Naive thymus-derived CD4-positive, alpha-beta T cell (primary cell): ENCODE data around the gene SRSF11. TPM values are rescaled to one million over a fixed set of nuclear protein-coding genes. Genes with fewer than 3 reads are reported as not detected.
A peak's percentile ranks its signal among the peaks of the same experiment; 100 is the strongest.

Source experiments
- ATAC-seq: fragments of 150-1000 bp; cut with Tn5 transposase; 2 replicates; pipeline ENCODE4 v1.10.0; 2021; ENCODE audit warnings: mild to moderate bottlenecking, moderate library complexity
- CTCF ChIA-PET: fragments of 350-600 bp; sonication (Branson Sonifier 250); formaldehyde crosslinking; loops from one replicate; lab custom pipeline; 2021; ENCODE audit warnings: antibody characterized with exemption; lab: Charles Lee
- POLR2A ChIA-PET: fragments of 350-600 bp; sonication (Branson Sonifier 250); formaldehyde crosslinking; loops from one replicate; lab custom pipeline; 2021; ENCODE audit warnings: antibody characterized with exemption, inconsistent platforms; lab: Charles Lee
- DNase-seq, 9 donors: peaks; one replicate each; pipeline versions ENCODE4 v3.0.0 to v3.0.0-alpha.2; 2020 to 2022; ENCODE audit warnings: mixed read lengths in 1 of 9
- H3K27ac ChIP-seq: one replicate; pipeline ENCODE4 v1.7.0; 2013; ENCODE audit warnings: mild to moderate bottlenecking, low read depth, low read length, moderate library complexity
- H3K27me3 ChIP-seq, 2 donors: one replicate each; pipeline ENCODE4 v1.7.0; 2013; ENCODE audit warnings: low read length in 2 of 2, mild to moderate bottlenecking in 2 of 2, moderate library complexity in 2 of 2; ENCODE audit not compliant: control insufficient read depth in 2 of 2, insufficient read depth in 2 of 2
- H3K36me3 ChIP-seq, 3 experiments: 1 replicate in 2 of 3; 2 replicates in 1 of 3; pipeline ENCODE4 v1.7.0; 2013; ENCODE audit warnings: low read length in 3 of 3, mild to moderate bottlenecking in 3 of 3, moderate library complexity in 1 of 3; ENCODE audit not compliant: insufficient read depth in 3 of 3, control insufficient read depth in 2 of 3
- H3K4me1 ChIP-seq, 2 donors: one replicate each; pipeline ENCODE4 v1.7.0; 2013; ENCODE audit warnings: low read length in 2 of 2, mild to moderate bottlenecking in 2 of 2, moderate library complexity in 1 of 2; ENCODE audit not compliant: control insufficient read depth in 2 of 2, insufficient read depth in 2 of 2
- H3K4me3 ChIP-seq: 2 replicates; pipeline ENCODE4 v1.7.0; 2013; ENCODE audit warnings: mild to moderate bottlenecking, low read length
- H3K9me3 ChIP-seq, 3 experiments: 1 replicate in 2 of 3; 2 replicates in 1 of 3; pipeline ENCODE4 v1.7.0; 2013; ENCODE audit warnings: low read length in 3 of 3; ENCODE audit not compliant: control insufficient read depth in 2 of 3
- H3K27ac Mint-ChIP-seq, 9 donors: one replicate each; pipeline ENCODE4 v1.8.0; 2020 to 2022; ENCODE audit warnings: mixed read lengths in 9 of 9, mild to moderate bottlenecking in 8 of 9, moderate library complexity in 5 of 9, inconsistent platforms in 2 of 9
- H3K27me3 Mint-ChIP-seq, 5 donors: one replicate each; pipeline ENCODE4 v1.8.0; 2021 to 2022; ENCODE audit warnings: mixed read lengths in 5 of 5, mild to moderate bottlenecking in 1 of 5
- H3K36me3 Mint-ChIP-seq, 5 donors: one replicate each; pipeline ENCODE4 v1.8.0; 2020 to 2022; ENCODE audit warnings: mixed read lengths in 5 of 5, mild to moderate bottlenecking in 3 of 5, inconsistent platforms in 1 of 5
- H3K4me1 Mint-ChIP-seq, 7 donors: one replicate each; pipeline ENCODE4 v1.8.0; 2020 to 2022; ENCODE audit warnings: mixed read lengths in 7 of 7, mild to moderate bottlenecking in 3 of 7, inconsistent platforms in 1 of 7
- H3K4me3 Mint-ChIP-seq, 10 donors: one replicate each; pipeline ENCODE4 v1.8.0; 2020 to 2022; ENCODE audit warnings: mild to moderate bottlenecking in 10 of 10, mixed read lengths in 10 of 10, moderate library complexity in 6 of 10, inconsistent platforms in 2 of 10
- H3K9me3 Mint-ChIP-seq, 11 donors: one replicate each; pipeline ENCODE4 v1.8.0; 2020 to 2022; ENCODE audit warnings: mixed read lengths in 11 of 11, mild to moderate bottlenecking in 4 of 11, inconsistent platforms in 1 of 11, moderate library complexity in 1 of 11
- intact Hi-C, 2 donors: fragments of 100-400 bp; cut with micrococcal nuclease; formaldehyde crosslinking; loops; one replicate each; pipeline ENCODE4 v1.15.1; 2023
- polyA plus RNA-seq, 2 donors: library from polyadenylated mRNA; unstranded; fragments of 300-500 nt; fragmentation: Illumina TruSeq; gene quantifications; one replicate each; pipeline ENCODE4 v1.2.3, GENCODE V29; 2021
- total RNA-seq, 6 experiments: library from RNA in 5 of 6; stranded (reverse) in 5 of 6; gene quantifications; 1 replicate in 5 of 6; 2 replicates in 1 of 6; pipeline ENCODE4 v1.2.3 and lab custom pipeline; 2021 to 2026

SRSF11 gene
- total and polyA plus RNA-seq, 7 experiments from 2014 or later = 86.3 to 413 (median 293) TPM

DNA sequence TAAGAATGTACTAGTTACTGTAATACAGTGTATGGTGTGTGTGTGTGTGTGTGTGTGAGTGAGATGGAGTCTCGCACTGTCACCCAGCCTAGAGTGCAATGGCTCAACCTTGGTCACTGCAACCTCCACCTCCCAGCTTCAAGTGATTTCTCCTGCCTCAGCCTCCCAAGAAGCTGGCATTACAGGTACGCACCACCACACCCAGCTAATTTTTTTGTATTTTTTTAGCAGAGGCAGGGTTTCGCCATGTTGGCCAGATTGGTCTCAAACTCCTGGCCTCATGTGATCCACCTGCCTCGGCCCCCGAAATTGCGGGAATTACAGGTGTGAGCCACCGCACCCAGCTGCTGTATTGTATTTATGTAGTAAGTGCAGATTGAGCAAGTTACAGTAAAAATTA, 12.9 kb upstream of the SRSF11 start:
- H3K27me3 ChIP-seq = no peaks in the 10 kb centered on the region
- ChIA-PET POLR2A (interaction anchor here (1.1 to 9.1 kb wide), 2 partner anchors 12 to 147 kb away, joined by 3 to 108 read pairs; partner anchors contain the start of gene SRSF11), CTCF (no interaction called here)
- H3K27ac ChIP-seq = no peak overlapping the region
- Mint-ChIP-seq H3K4me3 (peak overlapping the region in 7 of 10 donors; percentile 12 to 99 (median 93)), H3K27me3 (no peaks in the 10 kb centered on the region), H3K4me1 (peaks cover 43 to 89% (median 68%) of the 10 kb centered on the region in 7 donors), H3K36me3 (peaks cover 0 to 7% (median 5%) of the 10 kb centered on the region in 5 donors), H3K27ac (peak overlapping the region in 2 of 9 donors; percentile 30 to 32), H3K9me3 (peaks cover 0 to 5% (median 0%) of the 10 kb centered on the region in 11 donors)
- ATAC-seq = no peak
- DNase-seq = no peak
- intact Hi-C loops = loop anchor here in 1 of 2 donors (10.0 kb wide), 1 partner anchor 1713 kb away; the partner anchor contains the start of gene DEPDC1
- H3K4me3 ChIP-seq = no peak overlapping the region
- H3K4me1 ChIP-seq = peaks cover 21 to 22% of the 10 kb centered on the region in 2 donors
- H3K36me3 ChIP-seq = no peaks in the 10 kb centered on the region
- no peaks in the 10 kb centered on the region for H3K9me3 ChIP-seq

DNA sequence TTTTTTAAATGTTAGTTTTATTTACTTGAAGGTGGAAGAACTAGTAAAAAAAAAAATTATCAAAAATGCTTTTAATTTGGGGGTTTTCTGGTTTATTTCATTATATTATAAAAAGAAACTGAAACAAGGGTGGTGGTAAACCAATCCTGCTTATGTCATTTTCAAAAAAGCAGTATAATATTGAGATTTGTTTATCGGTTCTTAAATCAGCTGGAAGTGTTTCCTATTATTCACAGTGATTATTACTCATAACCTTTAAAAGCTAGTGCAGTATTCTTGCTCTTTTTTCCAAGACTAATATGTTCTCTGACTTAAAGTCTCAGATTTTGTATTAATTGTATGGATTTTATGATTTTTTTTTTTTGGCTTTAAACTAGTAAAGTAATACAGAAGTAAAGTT, 10.4 kb upstream of the SRSF11 start:
- Histone ChIP-seq H3K4me3 (no peak overlapping the region), H3K36me3 (peaks cover 0 to 9% (median 0%) of the 10 kb centered on the region in 3 experiments), H3K27me3 (no peaks in the 10 kb centered on the region), H3K9me3 (no peaks in the 10 kb centered on the region), H3K27ac (no peak overlapping the region), H3K4me1 (peaks cover 17 to 22% of the 10 kb centered on the region in 2 donors)
- ChIA-PET POLR2A (interaction anchor here (1.2 to 9.1 kb wide), 2 partner anchors 9 to 144 kb away, joined by 3 to 108 read pairs; partner anchors contain the start of genes ANKRD13C and SRSF11), CTCF (no interaction called here)
- Mint-ChIP-seq H3K9me3 (no peaks in the 10 kb centered on the region), H3K4me1 (peaks cover 27 to 71% (median 52%) of the 10 kb centered on the region in 7 donors), H3K27ac (no peak overlapping the region), H3K36me3 (peaks cover 0 to 7% (median 4%) of the 10 kb centered on the region in 5 donors), H3K4me3 (no peak overlapping the region), H3K27me3 (no peaks in the 10 kb centered on the region)
- no peak for DNase-seq
- intact Hi-C loops = no loop called here
- ATAC-seq = no peak

DNA sequence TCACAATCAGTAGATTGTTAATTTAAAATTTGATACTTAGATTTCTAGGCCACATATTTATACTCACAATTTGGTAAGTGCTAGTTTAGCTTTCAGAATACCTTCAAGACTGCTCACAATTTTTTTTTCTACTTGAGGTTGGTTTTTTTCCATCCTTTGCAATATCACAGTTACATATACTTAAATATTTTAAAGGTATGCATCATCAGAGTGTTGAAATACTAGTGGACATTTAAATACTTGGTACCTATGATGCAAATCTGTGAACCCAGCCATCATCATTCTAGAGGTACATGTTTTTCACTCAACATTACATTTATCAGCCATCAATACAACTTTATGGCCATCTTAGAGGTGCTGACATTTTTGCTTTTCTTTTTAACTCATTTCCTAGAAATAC, 9.6 kb upstream of the SRSF11 start:
- H3K27me3 Mint-ChIP-seq = no peaks in the 10 kb centered on the region

DNA sequence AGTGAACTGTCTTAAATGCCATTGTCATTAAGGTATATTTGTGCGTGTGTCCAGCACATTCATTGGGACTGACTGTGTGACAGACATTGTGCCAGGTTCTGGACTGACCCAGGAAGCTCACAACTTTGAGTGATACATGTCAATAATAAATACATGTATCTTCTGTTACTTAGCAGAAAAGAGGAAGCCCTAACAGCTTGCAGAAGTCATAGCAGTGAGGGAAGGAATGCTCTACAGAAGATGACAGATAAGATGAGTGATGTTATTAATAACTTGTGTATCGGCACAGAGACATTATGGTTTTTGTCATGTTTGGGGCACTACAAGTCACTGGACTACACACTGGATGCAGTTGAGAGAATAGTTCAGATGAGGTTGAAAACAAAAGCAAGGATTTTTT, 1.2 kb upstream of the SRSF11 start:
- Histone ChIP-seq H3K27ac (peak overlapping the region; percentile 95), H3K9me3 (no peaks in the 10 kb centered on the region), H3K27me3 (no peaks in the 10 kb centered on the region), H3K4me1 (peaks cover 22 to 32% of the 10 kb centered on the region in 2 donors), H3K4me3 (no peak overlapping the region), H3K36me3 (peaks cover 0 to 17% (median 0%) of the 10 kb centered on the region in 3 experiments)
- no peak for DNase-seq
- no peak for ATAC-seq
- ChIA-PET POLR2A (interaction anchor here (1.3 to 6.6 kb wide), 5 partner anchors 11 to 861 kb away, joined by 4 to 108 read pairs (median 10); partner anchors contain the start of genes ANKRD13C, CTH, LRRC40 and ZRANB2), CTCF (no interaction called here)
- H3K4me3 Mint-ChIP-seq = peak overlapping the region in 8 of 10 donors; percentile 46 to 95 (median 68)
- H3K9me3 Mint-ChIP-seq = peaks cover 0 to 6% (median 0%) of the 10 kb centered on the region in 11 donors
- H3K27me3 Mint-ChIP-seq = peaks cover 0 to 2% (median 0%) of the 10 kb centered on the region in 5 donors
- peak overlapping the region; percentile 28 to 99 (median 91) for H3K27ac Mint-ChIP-seq
- H3K4me1 Mint-ChIP-seq = peaks cover 29 to 57% (median 46%) of the 10 kb centered on the region in 7 donors
- intact Hi-C loops = no loop called here
- peaks cover 0 to 19% (median 17%) of the 10 kb centered on the region in 5 donors for H3K36me3 Mint-ChIP-seq

More for the DNA sequence above, 9.6 kb upstream of the SRSF11 start:
- Histone ChIP-seq H3K27ac (no peak overlapping the region), H3K4me1 (peaks cover 12 to 17% of the 10 kb centered on the region in 2 donors), H3K9me3 (no peaks in the 10 kb centered on the region), H3K27me3 (no peaks in the 10 kb centered on the region), H3K4me3 (no peak overlapping the region), H3K36me3 (peaks cover 0 to 9% (median 0%) of the 10 kb centered on the region in 3 experiments)
- ChIA-PET POLR2A (interaction anchor here (1.2 to 9.1 kb wide), 2 partner anchors 9 to 143 kb away, joined by 3 to 108 read pairs; partner anchors contain the start of genes ANKRD13C and SRSF11), CTCF (no interaction called here)
- no peak for ATAC-seq
- H3K36me3 Mint-ChIP-seq = peaks cover 0 to 7% (median 4%) of the 10 kb centered on the region in 5 donors
- intact Hi-C loops = no loop called here
- peaks cover 25 to 64% (median 46%) of the 10 kb centered on the region in 7 donors for H3K4me1 Mint-ChIP-seq
- no peak for DNase-seq
- H3K4me3 Mint-ChIP-seq = peak overlapping the region in 1 of 10 donors; percentile 5
- peak overlapping the region in 2 of 9 donors; percentile 63 to 75 for H3K27ac Mint-ChIP-seq
- H3K9me3 Mint-ChIP-seq = no peaks in the 10 kb centered on the region

DNA sequence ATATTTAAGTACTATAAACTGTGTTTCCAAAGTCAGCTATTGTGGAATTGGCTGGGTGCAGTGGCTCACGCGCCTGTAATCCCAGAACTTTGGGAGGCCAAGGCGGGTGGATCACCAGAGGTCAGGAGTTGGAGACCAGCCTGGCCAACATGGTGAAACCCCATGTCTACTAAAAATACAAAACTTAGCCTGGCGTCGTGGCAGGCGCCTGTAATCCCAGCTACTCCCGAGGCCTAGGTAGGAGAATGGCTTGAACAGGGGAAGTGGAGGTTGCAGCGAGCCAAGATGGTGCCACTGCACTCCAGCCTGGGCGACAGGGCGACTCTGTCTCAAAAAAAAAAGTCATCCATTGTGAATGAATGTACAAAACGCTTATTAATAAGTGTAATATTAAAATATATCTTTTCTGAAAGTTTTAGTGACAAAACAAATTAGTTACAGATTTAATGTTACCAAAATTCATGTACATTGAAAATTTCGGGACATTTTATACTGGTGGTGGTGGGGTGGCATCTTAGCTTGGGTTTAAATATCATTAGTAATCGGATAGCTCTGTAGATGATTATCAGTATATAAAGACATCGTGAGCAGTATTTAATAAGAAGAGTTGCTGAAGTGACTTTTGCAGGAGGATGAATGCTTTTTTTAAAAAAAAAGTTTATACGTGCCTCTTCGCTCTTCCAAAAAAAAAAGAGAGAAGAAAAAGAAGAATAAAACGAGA, 503 bp upstream of the SRSF11 start:
- intact Hi-C loops = loop anchor here (1.0 kb wide), 5 partner anchors 15 to 861 kb away; partner anchors contain the start of genes ANKRD13C (in 2 of the 2), LRRC40 (in 2 of the 2), ZRANB2 (in 2 of the 2) and CTH (in 1 of the 2)
- Mint-ChIP-seq H3K27me3 (peaks cover 0 to 2% (median 0%) of the 10 kb centered on the region in 5 donors), H3K4me3 (peak overlapping the region; percentile 86 to 95 (median 91)), H3K36me3 (peaks cover 0 to 19% (median 13%) of the 10 kb centered on the region in 5 donors), H3K27ac (peak overlapping the region; percentile 92 to 99 (median 96)), H3K9me3 (peaks cover 0 to 6% (median 0%) of the 10 kb centered on the region in 11 donors), H3K4me1 (peaks cover 29 to 57% (median 46%) of the 10 kb centered on the region in 7 donors)
- Histone ChIP-seq H3K4me1 (peaks cover 22 to 32% of the 10 kb centered on the region in 2 donors), H3K27me3 (no peaks in the 10 kb centered on the region), H3K4me3 (peak overlapping the region; percentile 85), H3K27ac (peak overlapping the region; percentile 95), H3K9me3 (no peaks in the 10 kb centered on the region), H3K36me3 (peaks cover 0 to 11% (median 0%) of the 10 kb centered on the region in 3 experiments)
- no peak for ATAC-seq
- DNase-seq = no peak
- ChIA-PET CTCF (interaction anchor here (1.2 kb wide), 1 partner anchor 134 kb away, joined by 4 read pairs; the partner anchor contains the start of gene ANKRD13C), POLR2A (interaction anchor here (0.6 to 6.6 kb wide), 11 partner anchors 10 to 860 kb away, joined by 3 to 108 read pairs (median 6); partner anchors contain the start of genes ANKRD13C, CTH, LRRC40 and ZRANB2)

DNA sequence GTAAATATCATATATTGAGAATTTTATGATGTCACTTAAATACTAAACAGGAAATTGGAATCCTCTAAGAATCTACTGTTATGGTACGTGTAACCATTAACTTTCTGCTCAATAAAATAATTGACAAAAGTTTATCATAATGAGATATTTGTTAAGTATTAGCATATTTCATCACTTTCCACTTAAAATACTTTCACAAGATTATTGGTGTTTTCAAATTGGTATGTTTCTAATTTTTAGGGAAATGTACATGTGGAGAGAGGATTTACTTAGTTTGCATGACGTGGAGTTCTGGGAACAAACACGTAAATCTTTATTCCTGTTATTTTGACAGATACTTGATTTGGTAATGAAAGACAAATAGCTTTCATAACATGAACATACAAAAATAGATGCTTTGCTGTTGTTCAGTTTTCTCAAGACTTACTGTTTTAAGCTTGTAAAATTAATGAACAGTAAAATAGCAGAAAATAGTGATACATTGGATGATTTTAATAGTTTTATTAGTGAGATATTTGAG, 1.6 kb downstream of the SRSF11 start:
- Mint-ChIP-seq H3K27me3 (peaks cover 0 to 2% (median 0%) of the 10 kb centered on the region in 5 donors), H3K36me3 (peaks cover 0 to 19% (median 13%) of the 10 kb centered on the region in 5 donors), H3K9me3 (peaks cover 0 to 6% (median 0%) of the 10 kb centered on the region in 11 donors), H3K27ac (peak overlapping the region in 8 of 9 donors; percentile 28 to 99 (median 96)), H3K4me3 (peak overlapping the region; percentile 64 to 95 (median 90)), H3K4me1 (peaks cover 36 to 73% (median 67%) of the 10 kb centered on the region in 7 donors)
- ChIA-PET POLR2A (interaction anchor here (0.6 to 6.6 kb wide), 5 partner anchors 11 to 188 kb away, joined by 3 to 108 read pairs (median 4); partner anchors contain the start of genes ANKRD13C, CTH and LRRC40), CTCF (no interaction called here)
- H3K36me3 ChIP-seq = peaks cover 0 to 9% (median 0%) of the 10 kb centered on the region in 3 experiments
- ATAC-seq (no peak), DNase-seq (no peak)
- no peaks in the 10 kb centered on the region for H3K27me3 ChIP-seq
- peaks cover 34 to 44% of the 10 kb centered on the region in 2 donors for H3K4me1 ChIP-seq
- no peaks in the 10 kb centered on the region for H3K9me3 ChIP-seq
- H3K27ac ChIP-seq = peak overlapping the region; percentile 95
- peak overlapping the region; percentile 85 for H3K4me3 ChIP-seq
- intact Hi-C loops = no loop called here
